Keratinocyte (primary cell): Measurements from ENCODE around the gene PCDH8.

ENCODE experiments used
- CTCF ChIP-seq, 3 experiments: IDR thresholded peaks in 1 of 3; conservative IDR thresholded peaks in 1 of 3; optimal IDR thresholded peaks in 1 of 3; 2 replicates in 2 of 3; 3 replicates in 1 of 3; pipeline versions ENCODE3 to v1.5.1; 2011; ENCODE audit warnings: low read length in 3 of 3, mild to moderate bottlenecking in 3 of 3, moderate library complexity in 2 of 3, control low read depth in 1 of 3, inconsistent platforms in 1 of 3; ENCODE audit not compliant: insufficient read depth in 2 of 3; ENCODE audit errors: extremely low read depth in 1 of 3
- EZH2 ChIP-seq: IDR thresholded peaks from one replicate; pipeline ENCODE4 v1.6.1; 2012; ENCODE audit warnings: inconsistent platforms, mild to moderate bottlenecking, low read length, moderate library complexity

- TF ChIP-seq CTCF (optimal IDR thresholded peaks at IDR 0.05 in 1 of 3, IDR thresholded peaks at IDR 0.05 in 1 of 3, conservative IDR thresholded peaks at IDR 0.05 in 1 of 3; ENCODE audit: extremely low read depth in 1 of 3, insufficient read depth in 2 of 3, low read length in 3 of 3) (no peak), EZH2 (no peak)
These were observed 34.3 kb upstream of the PCDH8 start for GRCh38 chr13:52882785-52883184.
